GM21529 (cell line): ENCODE data around the gene HSFX3.
A peak's percentile ranks its signal among the peaks of the same experiment; 100 is the strongest.
"Not testable (repeated sequence)": the region's sequence is repeated elsewhere in the genome, so short reads cannot be mapped to it uniquely, and the experiment has no call there.

Experiments
- ATAC-seq: cut with Tn5 transposase; IDR thresholded peaks from one replicate; pipeline ENCODE4 v1.9.1; 2021; ENCODE audit not compliant: unreplicated experiment

Gene HSFX3

DNA sequence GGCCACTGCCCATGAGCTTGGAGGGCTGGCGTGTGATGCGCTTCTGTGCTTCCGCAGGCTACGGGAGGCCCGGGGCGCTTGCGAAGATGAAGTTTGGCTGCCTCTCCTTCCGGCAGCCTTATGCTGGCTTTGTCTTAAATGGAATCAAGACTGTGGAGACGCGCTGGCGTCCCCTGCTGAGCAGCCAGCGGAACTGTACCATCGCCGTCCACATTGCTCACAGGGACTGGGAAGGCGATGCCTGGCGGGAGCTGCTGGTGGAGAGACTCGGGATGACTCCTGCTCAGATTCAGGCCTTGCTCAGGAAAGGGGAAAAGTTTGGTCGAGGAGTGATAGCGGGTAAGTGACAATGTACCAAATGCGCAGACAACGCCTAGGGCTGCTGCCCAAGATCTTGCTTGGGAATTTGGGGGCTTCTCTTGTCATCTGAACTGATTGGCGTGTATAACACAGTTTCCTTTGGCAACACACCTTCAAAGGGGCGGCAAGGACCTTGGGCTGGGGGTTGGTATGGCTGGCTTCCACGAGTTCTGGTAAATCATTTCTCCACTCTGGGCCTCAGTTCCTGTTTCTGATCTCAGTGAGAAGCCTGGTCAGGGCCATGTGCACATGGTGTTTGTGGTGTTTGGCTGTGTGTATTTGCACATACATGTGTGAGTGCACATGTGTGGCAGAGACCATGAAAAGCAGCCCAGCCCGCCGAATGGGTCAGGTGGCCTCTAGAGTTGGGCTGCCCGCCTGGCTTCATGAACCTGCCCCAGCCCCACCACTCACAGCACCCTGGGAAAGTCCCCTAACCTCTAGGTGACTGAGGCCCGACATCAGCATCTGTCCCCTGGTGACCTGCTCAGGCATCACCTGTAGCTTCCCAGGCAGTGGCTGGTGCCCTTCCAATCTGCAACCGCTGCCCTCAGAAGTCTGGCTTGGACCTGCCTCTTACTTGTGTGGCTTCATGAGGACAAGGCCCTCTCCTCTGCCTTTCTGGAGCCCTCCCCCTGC lies 3.9 kb downstream of the HSFX3 start:
- ATAC-seq = not testable (repeated sequence)

DNA sequence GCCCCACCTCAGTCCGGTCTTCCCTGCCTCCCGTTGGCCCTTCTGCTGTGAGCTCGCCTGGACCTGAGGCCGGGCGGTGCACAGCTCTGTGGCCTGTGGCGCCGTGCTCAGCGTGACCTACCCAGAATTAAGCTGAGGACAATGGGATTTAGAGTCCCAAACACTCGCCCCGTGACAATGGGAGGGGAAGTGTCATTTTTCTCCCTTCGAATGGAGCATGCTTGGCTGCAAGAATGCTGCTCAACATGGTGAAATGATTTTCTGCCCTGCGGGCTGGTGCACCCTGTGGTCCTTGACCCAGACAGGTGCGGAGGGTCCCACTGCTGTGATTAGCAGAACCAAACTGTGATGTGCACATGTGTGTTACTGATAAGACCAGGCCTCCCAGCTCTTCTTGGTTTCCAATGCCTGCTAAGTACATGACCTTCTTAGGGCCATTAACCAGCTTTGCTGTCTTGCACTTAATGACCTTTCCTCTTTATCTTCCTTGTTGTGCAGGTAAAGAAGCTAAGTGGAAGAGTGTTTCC lies 8.1 kb downstream of the HSFX3 start:
- no peak for ATAC-seq

DNA sequence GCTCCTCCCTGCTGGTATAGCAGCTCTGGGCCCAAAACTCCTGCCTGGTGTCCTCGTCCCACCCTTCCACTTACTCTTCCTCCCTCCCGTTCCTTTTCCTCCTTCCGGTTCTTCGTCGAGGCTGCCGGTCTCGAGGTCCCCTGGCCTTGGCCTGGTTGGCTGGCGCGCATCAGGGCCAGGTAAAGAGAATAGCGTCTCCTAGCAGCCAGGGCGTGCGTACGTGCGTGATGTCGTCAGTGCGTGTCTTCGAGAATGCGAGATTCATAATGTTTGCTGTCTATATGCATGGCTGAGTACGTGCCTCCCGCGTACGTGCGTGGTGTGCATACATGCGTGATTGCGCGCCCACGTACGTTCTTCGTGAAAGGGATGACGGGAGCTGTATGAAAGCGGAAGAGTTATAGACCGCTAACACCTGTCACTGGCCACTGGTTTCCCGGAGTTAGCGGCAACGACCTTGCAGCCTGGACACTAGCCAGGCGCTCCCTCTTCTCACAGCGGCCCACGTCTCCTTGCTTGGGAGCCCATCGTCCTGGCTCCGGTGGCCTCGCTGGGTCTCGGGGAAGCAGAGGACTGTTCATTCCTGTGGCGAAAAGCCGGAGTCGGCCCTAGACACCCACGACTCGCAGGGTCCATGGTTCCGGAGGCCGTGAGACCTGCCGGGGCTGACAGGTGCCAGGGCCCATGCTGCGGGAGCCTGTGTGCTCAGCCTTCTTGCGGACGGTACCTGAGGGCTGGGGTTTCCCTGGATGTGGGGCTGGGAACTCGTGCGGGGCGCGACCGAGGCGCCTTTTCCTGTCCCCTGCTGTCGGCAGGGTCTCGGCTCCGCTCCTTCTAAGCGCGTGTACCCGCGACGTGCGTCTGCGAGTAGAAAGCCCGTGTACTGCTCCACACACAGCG lies 8.9 kb downstream of the HSFX3 start, which contains the start of gene EOLA1:
TSS of gene EOLA1 (plus strand) at position 392 of the 900 bp plus-strand sequence. CDS start 4,619 bp downstream, outside the sequence.
- peak; percentile 74 for ATAC-seq

- ATAC-seq = peak; percentile 4
Measured at GRCh38 chrX:149540131-149540620, 9.5 kb downstream of the HSFX3 start.

DNA sequence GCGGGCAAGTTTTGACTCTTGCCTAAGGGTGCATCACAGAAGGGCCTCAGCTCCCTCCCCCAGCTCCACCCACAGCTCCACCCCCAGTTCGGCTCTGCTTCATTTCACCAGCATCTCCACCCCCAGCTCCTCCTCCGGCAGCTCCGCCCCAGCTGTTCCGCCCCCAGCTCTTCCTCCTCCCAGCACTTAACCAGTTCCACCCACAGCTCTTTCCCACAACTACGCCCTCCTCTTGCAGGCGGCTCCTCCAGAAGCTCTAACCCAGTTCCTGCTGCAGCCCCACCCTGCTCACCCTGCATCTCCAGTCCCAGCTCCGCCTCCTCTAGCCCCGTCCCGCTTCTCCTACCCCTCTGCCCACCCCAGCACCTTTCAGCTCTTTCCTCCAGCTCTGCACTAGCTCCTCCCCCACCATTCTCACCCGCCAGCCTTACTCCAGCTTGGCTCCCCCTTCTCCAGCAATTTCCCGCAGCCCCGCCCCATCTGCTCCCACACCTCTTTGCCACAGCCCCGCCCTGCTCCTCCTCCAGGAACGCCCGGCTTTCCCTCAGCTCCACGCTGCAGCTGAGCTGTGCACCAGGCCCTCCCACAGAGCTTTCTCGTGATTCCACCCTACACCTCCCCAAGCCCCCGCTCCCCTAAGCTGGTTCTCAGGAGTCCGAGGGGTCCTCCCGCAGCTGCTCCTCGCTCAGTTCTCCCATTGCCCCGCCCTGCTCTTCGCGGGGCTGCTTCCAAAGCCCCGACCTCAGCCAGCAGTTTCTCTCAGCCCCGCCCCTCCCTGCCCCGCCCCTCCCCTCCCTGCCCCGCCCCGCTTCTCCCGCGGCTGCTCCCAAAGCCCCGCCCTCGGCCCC lies 10.2 kb downstream of the HSFX3 start:
- peak; percentile 54 for ATAC-seq

GRCh38 chrX:149537474-149537873 lies 12.2 kb downstream of the HSFX3 start:
- not testable (repeated sequence) for ATAC-seq

- ATAC-seq = not testable (repeated sequence)
Measured at GRCh38 chrX:149534926-149535602, 14.7 kb downstream of the HSFX3 start.

DNA sequence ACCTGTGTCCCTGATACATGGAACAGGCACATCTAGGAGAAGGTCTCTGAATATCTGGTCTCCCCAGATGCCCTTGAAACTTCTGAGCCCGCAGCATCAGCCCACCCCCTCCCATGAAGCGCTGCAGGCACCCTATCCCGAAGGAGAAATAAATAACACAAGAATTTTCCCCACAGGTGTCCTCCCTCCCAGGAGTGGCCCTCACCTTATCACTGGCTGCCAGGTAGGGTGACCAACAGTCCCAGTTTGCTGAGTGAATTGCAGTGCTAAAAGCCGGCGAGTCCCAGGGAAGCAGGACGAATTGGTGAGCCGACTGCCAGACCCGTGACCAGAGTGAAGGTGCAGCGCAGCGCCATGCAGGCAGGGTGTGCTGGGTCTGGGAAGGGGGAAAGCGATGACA lies 15.7 kb downstream of the HSFX3 start:
- ATAC-seq = not testable (repeated sequence)

DNA sequence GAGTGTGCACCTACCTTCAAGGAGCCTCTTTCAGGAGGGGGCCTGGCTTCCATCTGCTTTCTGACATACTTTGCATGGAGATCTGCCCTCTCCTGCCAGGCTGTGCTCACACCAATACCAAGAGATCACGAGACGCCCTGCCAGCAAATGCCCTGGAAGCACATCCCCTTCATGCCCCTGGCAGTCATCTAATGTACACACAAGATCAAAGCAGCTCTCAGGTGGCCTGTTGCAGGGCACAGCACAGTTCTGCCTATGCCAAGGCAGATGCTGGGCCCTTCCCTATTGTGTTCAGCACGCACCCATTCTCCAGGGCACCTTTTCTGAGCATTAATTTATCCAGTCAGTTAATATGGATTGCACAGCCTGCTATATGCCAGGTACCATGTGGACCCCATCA lies 16.9 kb downstream of the HSFX3 start:
- ATAC-seq = not testable (repeated sequence)

DNA sequence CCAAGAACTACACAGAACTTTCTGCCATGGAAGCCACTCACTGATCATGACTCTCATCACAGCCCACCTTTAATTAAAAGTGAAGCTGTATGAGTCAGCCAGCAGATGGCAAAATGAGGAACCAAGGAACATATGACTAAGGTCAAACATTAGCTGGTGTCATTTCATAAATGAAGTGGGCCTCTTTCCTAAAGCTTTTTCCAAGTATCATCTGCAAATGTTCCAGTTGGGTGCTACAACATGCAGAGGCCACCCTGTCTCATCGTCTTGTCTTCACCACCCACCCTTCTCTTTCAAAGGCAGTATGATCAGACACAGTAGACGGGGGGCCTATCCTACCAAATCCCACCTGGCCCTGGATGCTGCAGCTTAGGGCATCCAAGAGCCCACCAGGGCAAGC lies 18.1 kb downstream of the HSFX3 start:
- peak; percentile 64 for ATAC-seq

DNA sequence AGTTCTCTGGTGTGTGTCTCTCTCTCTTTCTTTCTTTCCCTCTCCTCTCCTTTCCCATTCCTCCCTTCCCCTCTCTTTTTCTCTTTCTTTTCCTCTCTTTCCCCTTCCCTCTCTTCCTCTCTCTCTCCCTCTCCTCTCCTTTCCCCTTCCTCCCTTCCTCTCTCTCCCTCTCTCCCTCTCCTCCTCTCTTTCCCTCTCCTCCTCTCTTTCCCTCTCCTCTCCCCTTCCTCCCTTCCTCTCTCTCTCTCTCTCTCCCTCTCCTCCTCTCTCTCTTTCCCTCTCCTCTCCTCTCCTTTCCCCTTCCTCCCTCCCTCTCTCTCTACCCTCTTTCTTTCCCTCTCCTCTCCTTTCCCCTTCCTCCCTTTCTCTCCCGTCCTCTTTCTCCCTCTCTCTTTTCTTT lies 21.3 kb downstream of the HSFX3 start:
- ATAC-seq = no peak

- peak; percentile 32 for ATAC-seq
Measured at GRCh38 chrX:149527705-149528104, 22.0 kb downstream of the HSFX3 start.

DNA sequence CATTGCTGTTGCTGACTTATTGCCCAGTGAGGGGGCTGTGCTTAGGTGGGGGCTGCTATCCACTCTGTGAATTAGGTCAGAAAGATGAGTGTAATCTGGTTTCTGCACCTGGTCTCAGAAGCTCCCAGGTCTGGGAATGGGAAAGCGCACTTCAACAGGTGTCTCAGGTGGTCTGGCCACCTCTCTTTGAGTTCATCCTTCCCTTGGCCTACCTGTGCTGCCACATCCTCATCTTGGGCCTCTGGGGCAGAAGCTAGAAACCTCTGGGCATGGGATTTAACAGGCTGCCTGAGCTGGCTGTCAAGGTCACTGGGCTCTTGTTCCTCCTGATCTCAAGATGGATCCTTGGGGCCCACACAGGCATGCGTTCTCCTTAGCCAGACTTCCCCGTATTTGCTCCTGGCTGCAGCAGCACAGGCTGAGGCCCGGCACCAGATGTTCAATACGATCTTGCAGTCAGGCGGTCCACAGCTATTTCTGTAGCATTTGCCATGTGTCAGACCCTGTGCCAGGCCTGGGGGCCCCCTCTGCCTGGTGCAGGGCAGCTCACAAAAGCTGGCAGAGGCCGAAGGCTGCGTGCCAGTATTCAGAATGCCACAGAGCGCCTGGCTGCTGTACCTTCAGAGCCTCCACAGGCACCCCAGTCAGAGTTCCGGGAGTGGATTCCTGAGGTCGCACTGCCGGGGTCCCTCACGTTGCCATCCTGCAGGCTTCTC lies 23.2 kb downstream of the HSFX3 start:
- not testable (repeated sequence) for ATAC-seq

DNA sequence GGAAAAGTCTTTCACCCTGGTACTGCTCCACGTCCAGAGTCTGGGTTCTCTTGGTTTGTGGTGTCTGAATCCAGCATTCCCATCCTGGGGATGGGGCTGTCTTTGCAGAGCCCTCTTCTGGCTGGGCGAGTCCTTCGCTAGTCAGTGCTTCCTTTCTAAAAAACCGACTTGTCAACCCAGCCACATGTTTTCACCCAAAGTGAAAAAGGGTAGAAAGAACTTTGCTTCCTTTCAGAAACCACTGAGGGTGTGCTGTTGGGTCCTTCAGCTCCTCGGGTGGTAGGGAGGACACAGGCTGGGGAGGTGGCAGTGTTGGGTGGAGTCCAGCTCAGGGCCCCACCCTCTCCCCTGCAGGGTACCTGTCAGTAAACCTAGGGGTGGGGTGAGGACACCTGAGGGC lies 23.8 kb downstream of the HSFX3 start:
- ATAC-seq = peak; percentile 51

GRCh38 chrX:149525389-149525788 lies 24.3 kb downstream of the HSFX3 start:
- ATAC-seq = peak; percentile 90

DNA sequence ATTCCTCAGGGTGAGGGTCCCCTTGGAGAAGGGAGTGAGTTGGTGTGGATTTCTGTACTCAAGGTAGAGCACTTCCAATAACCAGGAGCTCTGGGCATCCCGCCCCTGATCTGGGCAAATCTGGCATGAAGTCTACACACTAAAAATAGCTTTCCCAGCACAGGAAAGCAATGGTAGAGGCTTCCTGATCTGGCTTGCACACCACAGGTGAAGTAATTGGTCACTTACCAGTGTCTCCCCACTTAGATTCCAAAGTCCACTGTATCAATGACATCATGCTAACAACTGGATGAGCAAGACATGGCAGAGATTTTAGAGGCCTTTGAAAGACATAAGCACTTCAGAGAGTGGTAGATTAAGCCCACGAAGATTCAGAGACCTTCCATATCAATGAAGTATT lies 26.8 kb downstream of the HSFX3 start:
- ATAC-seq = no peak

DNA sequence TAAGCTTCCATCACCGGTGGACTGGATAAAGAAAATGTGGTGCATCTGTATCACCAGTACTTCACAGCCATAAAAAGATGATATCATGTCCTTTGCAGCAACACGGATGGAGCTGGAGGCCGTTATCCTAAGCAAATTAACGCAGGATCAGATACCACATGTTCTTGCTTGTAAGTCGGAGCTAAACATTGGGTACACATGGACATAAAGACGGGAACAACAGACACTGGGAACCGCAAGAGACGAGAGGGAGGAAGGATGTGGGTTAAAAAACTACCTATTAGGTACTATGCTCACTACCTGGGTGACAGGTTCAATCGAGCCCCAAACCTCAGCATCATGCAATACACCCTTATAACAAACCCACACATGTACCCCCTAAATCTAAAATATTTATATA lies 28.3 kb downstream of the HSFX3 start:
- no peak for ATAC-seq

DNA sequence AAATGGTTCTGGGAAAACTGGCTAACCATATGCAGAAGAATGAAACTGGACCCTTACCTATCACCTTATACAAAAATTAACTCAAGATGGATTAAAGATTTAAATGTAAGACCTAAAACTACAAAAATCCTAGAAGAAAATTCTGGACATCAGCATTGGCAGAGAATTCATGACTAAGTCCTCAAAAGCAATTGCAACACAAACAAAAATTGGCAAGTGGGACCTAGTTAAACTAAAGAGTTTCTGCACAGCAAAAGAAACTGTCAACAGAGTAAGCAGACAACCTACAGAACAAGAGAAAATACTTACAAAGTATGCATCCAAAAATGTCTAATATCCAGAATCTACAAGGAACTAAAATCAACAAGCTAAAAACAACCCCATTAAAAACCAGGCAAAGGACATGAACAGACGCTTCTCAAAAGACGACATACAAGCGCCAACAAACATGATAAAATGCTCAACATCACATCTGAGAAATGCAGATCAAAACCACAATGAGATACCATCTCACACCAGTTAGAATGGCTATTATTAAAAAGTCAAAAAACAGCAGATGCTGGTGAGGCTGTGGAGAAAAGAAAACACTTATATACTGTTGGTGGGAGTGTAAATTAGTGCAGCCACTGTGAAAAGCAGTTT lies 29.0 kb downstream of the HSFX3 start:
- ATAC-seq = not testable (repeated sequence)
